Upper lobe of left lung (tissue), 6 donors: Measurements from ENCODE around the gene C1orf21. TPM values are rescaled to one million over a fixed set of nuclear protein-coding genes. Genes with fewer than 3 reads are reported as not detected.

Source experiments
- ATAC-seq, 2 donors: fragments of 200-7000 bp; cut with Tn5 transposase; one replicate each; pipeline ENCODE4 v1.9.1; 2022; ENCODE audit warnings: mild to moderate bottlenecking in 2 of 2, moderate library complexity in 2 of 2; ENCODE audit not compliant: low FRiP score in 2 of 2
- DNase-seq, 2 donors: peaks; one replicate each; pipeline ENCODE4 v3.0.0-alpha.2; 2019 to 2020
- H3K27ac ChIP-seq, 4 donors: fragments of 200-600 bp; sonication (generic); one replicate each; pipeline ENCODE4 v1.5.1; 2016 to 2019
- H3K27me3 ChIP-seq, 4 donors: fragments of 200-600 bp; sonication (generic); one replicate each; pipeline ENCODE4 v1.5.1; 2017 to 2019
- H3K36me3 ChIP-seq, 4 donors: fragments of 200-600 bp; sonication (generic); one replicate each; pipeline ENCODE4 v1.5.1; 2016 to 2019
- H3K4me1 ChIP-seq, 4 donors: fragments of 200-600 bp; sonication (generic); one replicate each; pipeline ENCODE4 v1.5.1; 2018 to 2019
- H3K4me3 ChIP-seq, 4 donors: fragments of 200-600 bp; sonication (generic); one replicate each; pipeline ENCODE4 v1.5.1; 2017 to 2019; ENCODE audit warnings: mild to moderate bottlenecking in 2 of 4, moderate library complexity in 1 of 4
- H3K9me3 ChIP-seq, 4 donors: fragments of 200-600 bp; sonication (generic); one replicate each; pipeline ENCODE4 v1.5.1; 2018 to 2019
- CTCF ChIP-seq, 6 experiments: fragments of 450-650 bp in 4 of 6; fragments of 200-600 bp in 2 of 6; sonication (generic) in 2 of 6; IDR thresholded peaks; one replicate each; pipeline ENCODE4 v1.5.1; 2016 to 2019; ENCODE audit warnings: antibody characterized with exemption in 6 of 6
- EP300 ChIP-seq, 4 donors: sonication (generic); formaldehyde crosslinking; IDR thresholded peaks; one replicate each; pipeline ENCODE4 v1.5.1; 2017; ENCODE audit warnings: antibody characterized with exemption in 4 of 4, control low read depth in 2 of 4
- POLR2A ChIP-seq, 4 donors: fragments of 450-650 bp; IDR thresholded peaks; one replicate each; pipeline ENCODE4 v1.5.1; 2016 to 2017; ENCODE audit warnings: antibody characterized with exemption in 4 of 4, mild to moderate bottlenecking in 2 of 4
- POLR2AphosphoS5 ChIP-seq, 2 donors: sonication (generic); formaldehyde crosslinking; IDR thresholded peaks; one replicate each; pipeline ENCODE4 v1.5.1; 2017; ENCODE audit warnings: antibody characterized with exemption in 2 of 2
- WGBS, 2 donors: methylation state at CpG; one replicate each; pipeline ENCODE4 v1.1.5; 2017 to 2018; 5-methylcytosine and 5-hydroxymethylcytosine counted together
- total RNA-seq, 6 donors: library from RNA; depleted of rRNA in 4 of 6; stranded (reverse); fragments of >200 nt in 4 of 6; gene quantifications; one replicate each; pipeline versions ENCODE4 v1.1.0 to v1.2.1, GENCODE V29; 2016 to 2021
- donor health status: DM: no; HTN: no; CAD: no; lungs with moderate emphysema.
- donor health status: DM: no; HTN: yes; CAD: no; lungs with severe emphysema.

Gene C1orf21
- total RNA-seq, 6 donors from 2014 or later = 21.4 to 110 (median 49.2) TPM

DNA sequence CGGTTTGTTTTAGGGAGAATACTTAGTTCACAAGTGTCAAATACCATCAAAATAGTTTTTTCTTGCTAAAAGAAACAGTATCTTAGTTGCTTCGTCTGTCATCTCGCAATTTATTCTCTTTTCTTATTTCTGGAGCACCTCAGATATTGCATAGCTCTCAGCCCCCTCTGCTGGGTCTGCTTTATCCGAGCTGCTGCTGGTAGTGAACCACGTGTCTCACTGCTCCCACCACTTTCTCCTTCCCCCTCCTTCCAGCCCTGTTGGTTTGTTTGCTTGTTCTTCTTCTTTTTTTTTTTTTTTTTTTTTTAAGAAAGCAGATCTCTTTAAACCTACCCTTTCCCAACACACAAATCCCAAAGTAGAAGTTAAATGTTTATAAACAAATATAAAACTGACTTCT, 197.0 kb downstream of the C1orf21 start:
- 62 to 65% methylated on average over 5 of the region's 5 CpGs for WGBS, 2 donors
- no peaks in the 10 kb centered on the region for H3K27me3 ChIP-seq
- H3K9me3 ChIP-seq = no peaks in the 10 kb centered on the region
- H3K36me3 ChIP-seq = no peaks in the 10 kb centered on the region
- no peak for ATAC-seq
- H3K4me1 ChIP-seq = no peaks in the 10 kb centered on the region
- DNase-seq = no peak
- H3K27ac ChIP-seq = no peak overlapping the region
- no peak overlapping the region for H3K4me3 ChIP-seq
- TF ChIP-seq CTCF (IDR thresholded peaks at IDR 0.05) = no peak
- no peak for TF ChIP-seq POLR2AphosphoS5 (IDR thresholded peaks at IDR 0.05)
- no peak for TF ChIP-seq EP300 (IDR thresholded peaks at IDR 0.05)
- TF ChIP-seq POLR2A (IDR thresholded peaks at IDR 0.05) = no peak

DNA sequence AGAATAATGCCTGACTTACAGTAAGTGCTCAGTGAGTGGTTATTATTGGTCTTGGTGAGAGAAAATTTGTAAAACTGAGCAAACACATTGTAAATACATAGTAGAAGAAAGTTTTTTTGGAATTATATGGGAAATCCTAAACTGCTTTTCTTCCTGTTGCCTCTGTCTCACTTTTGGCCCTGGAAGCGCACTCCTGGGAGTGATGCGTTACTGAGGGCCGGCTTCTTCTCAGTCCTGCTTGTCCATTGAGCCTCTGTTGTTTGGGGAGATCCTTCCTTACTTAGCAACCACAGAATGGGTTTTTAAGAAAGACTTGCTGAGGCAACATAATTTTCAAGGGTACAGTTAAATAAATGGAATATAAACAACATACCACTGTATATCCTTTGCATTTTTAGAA, 201.9 kb downstream of the C1orf21 start:
- Histone ChIP-seq H3K27me3 (no peaks in the 10 kb centered on the region), H3K27ac (no peak overlapping the region), H3K4me3 (no peak overlapping the region), H3K9me3 (no peaks in the 10 kb centered on the region), H3K36me3 (no peaks in the 10 kb centered on the region), H3K4me1 (peaks cover 0 to 3% (median 0%) of the 10 kb centered on the region in 4 donors)
- TF ChIP-seq POLR2AphosphoS5 (IDR thresholded peaks at IDR 0.05) (no peak), EP300 (IDR thresholded peaks at IDR 0.05) (no peak), CTCF (IDR thresholded peaks at IDR 0.05) (no peak), POLR2A (IDR thresholded peaks at IDR 0.05) (no peak)
- 90 to 96% methylated on average over 3 of the region's 3 CpGs for WGBS, 2 donors
- DNase-seq (no peak), ATAC-seq (no peak)

- no peaks in the 10 kb centered on the region for H3K9me3 ChIP-seq
- WGBS, 2 donors = 55 to 56% methylated on average over 5 of the region's 5 CpGs
- no peak for TF ChIP-seq POLR2AphosphoS5 (IDR thresholded peaks at IDR 0.05)
- TF ChIP-seq CTCF (IDR thresholded peaks at IDR 0.05) = no peak
- no peak for TF ChIP-seq EP300 (IDR thresholded peaks at IDR 0.05)
- TF ChIP-seq POLR2A (IDR thresholded peaks at IDR 0.05) = no peak
- no peak overlapping the region for H3K27ac ChIP-seq
- peaks cover 0 to 3% (median 0%) of the 10 kb centered on the region in 4 donors for H3K4me1 ChIP-seq
- no peaks in the 10 kb centered on the region for H3K27me3 ChIP-seq
- no peak for ATAC-seq
- DNase-seq = no peak
- no peak overlapping the region for H3K4me3 ChIP-seq
- no peaks in the 10 kb centered on the region for H3K36me3 ChIP-seq
These were observed 203.4 kb downstream of the C1orf21 start for GRCh38 chr1:184590163-184590750.

- Histone ChIP-seq H3K27me3 (no peaks in the 10 kb centered on the region), H3K4me1 (peaks cover 0 to 3% (median 0%) of the 10 kb centered on the region in 4 donors), H3K27ac (no peak overlapping the region), H3K9me3 (no peaks in the 10 kb centered on the region), H3K4me3 (no peak overlapping the region), H3K36me3 (no peaks in the 10 kb centered on the region)
- ATAC-seq (no peak), DNase-seq (no peak)
- 88 to 97% methylated on average over 4 of the region's 4 CpGs for WGBS, 2 donors
- no peak for TF ChIP-seq POLR2A (IDR thresholded peaks at IDR 0.05)
- no peak for TF ChIP-seq POLR2AphosphoS5 (IDR thresholded peaks at IDR 0.05)
- no peak for TF ChIP-seq CTCF (IDR thresholded peaks at IDR 0.05)
- TF ChIP-seq EP300 (IDR thresholded peaks at IDR 0.05) = no peak
These were observed 206.8 kb downstream of the C1orf21 start for GRCh38 chr1:184593597-184593996.

- Histone ChIP-seq H3K36me3 (no peaks in the 10 kb centered on the region), H3K4me1 (no peaks in the 10 kb centered on the region), H3K4me3 (no peak overlapping the region), H3K27me3 (no peaks in the 10 kb centered on the region), H3K9me3 (no peaks in the 10 kb centered on the region), H3K27ac (no peak overlapping the region)
- no peak for ATAC-seq
- whole genome bisulfite sequencing, 2 donors = 88 to 91% methylated on average over 7 of the region's 7 CpGs
- no peak for DNase-seq
- TF ChIP-seq EP300 (IDR thresholded peaks at IDR 0.05) (no peak), CTCF (IDR thresholded peaks at IDR 0.05) (no peak), POLR2AphosphoS5 (IDR thresholded peaks at IDR 0.05) (no peak), POLR2A (IDR thresholded peaks at IDR 0.05) (no peak)
These were observed 208.8 kb downstream of the C1orf21 start for GRCh38 chr1:184595596-184595995.
